K562 (cell line): ENCODE results near the gene COL1A2. TPM values are rescaled to one million over a fixed set of nuclear protein-coding genes. Genes with fewer than 3 reads are reported as not detected.

Experiments used
- ATAC-seq: fragments of 200-7000 bp; cut with Tn5 transposase; 3 replicates; pipeline ENCODE4 v1.9.1; 2020; ENCODE audit warnings: moderate library complexity
- BruUV-seq: library from RNA; stranded (reverse); fragments of 400-500 nt; replicated peaks from 2 replicates; lab custom pipeline; 2021; lab: Mats Ljungman, UMichigan
- CTCF ChIA-PET: fragments of 300-600 bp; formaldehyde crosslinking; extraction: SDS; loops from one replicate; lab custom pipeline; 2021; ENCODE audit warnings: low intra/inter-chr PET ratio; lab: Yijun Ruan, JAX
- POLR2A ChIA-PET: fragments of 300-600, 350-650 bp; sonication (Branson Sonifier 250); formaldehyde crosslinking; extraction: SDS; loops from one replicate; lab custom pipeline; 2021; ENCODE audit warnings: antibody characterized with exemption, inconsistent platforms; lab: Yijun Ruan, JAX
- DNase-seq, 4 experiments: peaks; one replicate each; pipeline versions ENCODE4 v3.0.0 to v3.0.0-alpha.2; 2011 to 2018; ENCODE audit warnings: low spot score in 3 of 4, mixed read lengths in 3 of 4; ENCODE audit errors: extremely low read depth in 1 of 4
- FAIRE-seq: peaks from 2 replicates; lab custom pipeline; 2011; peaks lifted over from hg19 to GRCh38; lab: Jason Lieb, UNC
- H2AFZ ChIP-seq: 2 replicates; pipeline ENCODE4 v1.6.0; 2011; ENCODE audit warnings: low read depth, low read length, control low read depth, inconsistent platforms
- H3K27ac ChIP-seq: fragments of 200-600 bp; 3 replicates; pipeline ENCODE4 v1.8.0; 2011; ENCODE audit warnings: low read depth, mild to moderate bottlenecking, control low read depth, inconsistent platforms, low read length, moderate library complexity, mixed read lengths; ENCODE audit errors: extremely low read depth
- H3K27me3 ChIP-seq, 2 experiments: fragments of 300-600 bp in 1 of 2; 2 replicates in 1 of 2; 3 replicates in 1 of 2; pipeline versions ENCODE4 v1.6.0 to v1.8.0; 2011; ENCODE audit warnings: inconsistent platforms in 2 of 2, low read length in 2 of 2, mild to moderate bottlenecking in 1 of 2, mixed read lengths in 1 of 2, moderate library complexity in 1 of 2; ENCODE audit not compliant: control insufficient read depth in 2 of 2, insufficient read depth in 2 of 2
- H3K36me3 ChIP-seq: fragments of 300-600 bp; 3 replicates; pipeline ENCODE4 v1.8.0; 2011; ENCODE audit warnings: mild to moderate bottlenecking, low read length, inconsistent platforms; ENCODE audit not compliant: control insufficient read depth, insufficient read depth
- H3K4me1 ChIP-seq, 2 experiments: fragments of 200-600 bp in 1 of 2; replicated peaks in 1 of 2; 2 replicates in 1 of 2; 3 replicates in 1 of 2; pipeline versions ENCODE4 v1.5.1 to v1.8.0; 2011; ENCODE audit warnings: inconsistent platforms in 2 of 2, low read length in 2 of 2, mild to moderate bottlenecking in 1 of 2, mixed read lengths in 1 of 2, moderate library complexity in 1 of 2; ENCODE audit not compliant: control insufficient read depth in 2 of 2, insufficient read depth in 2 of 2
- H3K4me2 ChIP-seq: 2 replicates; pipeline ENCODE4 v1.6.1; 2011; ENCODE audit warnings: low read length, control low read depth, inconsistent platforms, mixed read lengths; ENCODE audit not compliant: insufficient read depth
- H3K4me3 ChIP-seq: fragments of 200-600 bp; sonication (generic), shearing (Covaris generic); 2 replicates; pipeline ENCODE4 v1.5.1; 2016; ENCODE audit warnings: control low read depth, inconsistent platforms
- H3K79me2 ChIP-seq: fragments of 200-600 bp; 3 replicates; pipeline ENCODE4 v1.8.0; 2011; ENCODE audit warnings: low read length, inconsistent platforms; ENCODE audit not compliant: control insufficient read depth, insufficient read depth
- H3K9ac ChIP-seq, 2 experiments: 2 replicates each; pipeline versions ENCODE4 v1.6.0 to v1.6.1; 2011; ENCODE audit warnings: low read depth in 2 of 2, low read length in 2 of 2, control low read depth in 1 of 2, inconsistent platforms in 1 of 2, mild to moderate bottlenecking in 1 of 2, mixed read lengths in 1 of 2; ENCODE audit not compliant: insufficient read depth in 1 of 2
- H3K9me1 ChIP-seq: one replicate; pipeline ENCODE4 v1.6.0; 2011; ENCODE audit warnings: inconsistent platforms, mild to moderate bottlenecking, low read length, moderate library complexity; ENCODE audit not compliant: control insufficient read depth, insufficient read depth
- H3K9me3 ChIP-seq: replicated peaks from 2 replicates; pipeline ENCODE4 v1.5.1; 2011; ENCODE audit warnings: low read depth, low read length, inconsistent platforms; ENCODE audit not compliant: control insufficient read depth, insufficient read depth
- H4K20me1 ChIP-seq: replicated peaks from 2 replicates; pipeline ENCODE4 v1.6.1; 2011; ENCODE audit warnings: low read length, inconsistent platforms, mixed read lengths; ENCODE audit not compliant: control insufficient read depth, insufficient read depth
- GATA2 ChIP-seq: sonication (generic); formaldehyde crosslinking; IDR thresholded peaks from 2 replicates; pipeline ENCODE4 v1.4.0; 2020; ENCODE audit warnings: mild to moderate bottlenecking, missing genetic modification reagents
- JUN ChIP-seq, 2 experiments: sonication (generic) in 1 of 2; formaldehyde crosslinking in 1 of 2; IDR thresholded peaks; 2 replicates each; pipeline versions ENCODE4 v1.6.1 to v1.8.0; 2012 to 2022; ENCODE audit warnings: borderline replicate concordance in 2 of 2, mild to moderate bottlenecking in 2 of 2, improper control_type of control experiment in 1 of 2, low read depth in 1 of 2, low read length in 1 of 2, missing genetic modification reagents in 1 of 2
- MEF2A ChIP-seq: IDR thresholded peaks from 2 replicates; pipeline ENCODE4 v1.6.1; 2011; ENCODE audit warnings: low read depth, mild to moderate bottlenecking, low read length, moderate library complexity; ENCODE audit not compliant: control insufficient read depth
- NEUROD1 ChIP-seq: fragments of 150-350 bp; IDR thresholded peaks from 2 replicates; pipeline ENCODE4 v1.6.1; 2014; ENCODE audit warnings: borderline replicate concordance, low read length, low read depth; ENCODE audit not compliant: partially characterized antibody
- PHF21A ChIP-seq: fragments of 450-650 bp; IDR thresholded peaks from 2 replicates; pipeline ENCODE4 v1.6.1; 2017; ENCODE audit warnings: low read depth, borderline replicate concordance
- RAD51 ChIP-seq: fragments of 450-650 bp; IDR thresholded peaks from 2 replicates; pipeline ENCODE4 v1.7.1; 2016; ENCODE audit warnings: low read depth, mild to moderate bottlenecking, borderline replicate concordance
- SIN3B ChIP-seq: fragments of 450-650 bp; IDR thresholded peaks from 2 replicates; pipeline ENCODE4 v1.6.1; 2017; ENCODE audit warnings: low read depth, mild to moderate bottlenecking, moderate library complexity
- USF1 ChIP-seq: sonication (generic); formaldehyde crosslinking; IDR thresholded peaks from 2 replicates; pipeline ENCODE4 v1.9.0; 2022; ENCODE audit warnings: mild to moderate bottlenecking, missing genetic modification reagents
- ZNF518B ChIP-seq: fragments of 250-450 bp; sonication (Bioruptor Pico); IDR thresholded peaks from 2 replicates; pipeline ENCODE4 v1.5.0; 2021; ENCODE audit warnings: mild to moderate bottlenecking, moderate library complexity
- ZNF830 ChIP-seq: fragments of 250-450 bp; sonication (Bioruptor Pico); IDR thresholded peaks from 2 replicates; pipeline ENCODE4 v1.5.0; 2021; ENCODE audit warnings: mild to moderate bottlenecking
- WGBS: fragments of 100-300 bp; shearing (Covaris generic); methylation state at CpG from one replicate; pipeline ENCODE4 v1.1.6; 2016; ENCODE audit warnings: low coverage, mixed read lengths; ENCODE audit not compliant: insufficient coverage; ENCODE audit errors: missing lambda C conversion rate; 5-methylcytosine and 5-hydroxymethylcytosine counted together
- in situ Hi-C: fragments of 300-500 bp; cut with MboI; formaldehyde crosslinking; loops from 4 replicates; pipeline ENCODE4 v1.15.0; 2018; ENCODE audit warnings: inconsistent platforms, mixed read lengths
- intact Hi-C: fragments of 100-400 bp; cut with micrococcal nuclease; formaldehyde crosslinking; loops from 2 replicates; pipeline ENCODE4 v1.14.2; 2022
- polyA plus RNA-seq, 8 experiments: library from polyadenylated mRNA; depleted of rRNA in 4 of 8; stranded (reverse) in 5 of 8; unstranded in 3 of 8; fragments of >200 nt; fragmentation: Nextera tagmentation in 2 of 8; fragmentation: Illumina TruSeq in 1 of 8; extraction: Ambion mirVana in 2 of 8; extraction: Trizol in 1 of 8; gene quantifications; 2 replicates each; pipeline versions ENCODE4 v1.2.1 to v1.2.3, GENCODE V29; 2011 to 2014; ENCODE audit warnings: inconsistent platforms in 1 of 8, missing spikeins in 1 of 8
- total RNA-seq, 7 experiments: library from RNA; depleted of rRNA in 6 of 7; stranded (reverse); fragments of >200 nt in 6 of 7; fragmentation: Illumina TruSeq in 2 of 7; extraction: Trizol in 2 of 7; gene quantifications; 2 replicates each; pipeline versions ENCODE4 v1.2.1 to v1.2.3, GENCODE V29; 2011 to 2021; ENCODE audit warnings: low replicate concordance in 1 of 7

COL1A2 gene
- total and polyA plus RNA-seq, 9 of the 15 experiments (the other 6 are each of a cell fraction or from before 2014, with no cell fraction given) = 0.94 to 11.6 (median 1.7) TPM

- TF ChIP-seq ZNF518B (CRISPR knock-in tag) (no peak), USF1 (CRISPR knock-in tag) (no peak), JUN (IDR thresholded peaks at IDR 0.05; ENCODE audit: borderline replicate concordance, low read depth, low read length) (no peak), JUN (CRISPR knock-in tag; IDR thresholded peaks at IDR 0.05; ENCODE audit: borderline replicate concordance) (no peak)
These were observed 48.8 kb upstream of the COL1A2 start (continued) for GRCh38 chr7:94345907-94346306.

- 9% methylated on average over 3 of the region's 3 CpGs for WGBS
- ChIA-PET POLR2A (no interaction called here), CTCF (no interaction called here)
- H3K4me2 ChIP-seq = no peak overlapping the region
- H3K9ac ChIP-seq = no peak overlapping the region
- H3K4me1 ChIP-seq = no peaks in the 10 kb centered on the region
- no peak for ATAC-seq
- H3K27ac ChIP-seq = no peak overlapping the region
- H3K9me3 ChIP-seq = no peaks in the 10 kb centered on the region
- intact Hi-C loops (no loop called here), in situ Hi-C loops (no loop called here)
- no peaks in the 10 kb centered on the region; a peak in 1 of 5 replicates for H3K27me3 ChIP-seq
- no peak for FAIRE-seq
- no peaks in the 10 kb centered on the region for H3K79me2 ChIP-seq
- no peaks in the 10 kb centered on the region for H3K36me3 ChIP-seq
- TF ChIP-seq GATA2 (CRISPR knock-in tag) (no peak), PHF21A (no peak), NEUROD1 (no peak), SIN3B (no peak), RAD51 (no peak), MEF2A (no peak), ZNF830 (CRISPR knock-in tag) (no peak)
- no peaks in the 10 kb centered on the region for H3K9me1 ChIP-seq
- H3K4me3 ChIP-seq = no peak overlapping the region
- DNase-seq = no peak
- H4K20me1 ChIP-seq = no peaks in the 10 kb centered on the region
- BruUV-seq = no TSS peak
- no peak overlapping the region for H2AFZ ChIP-seq
These were observed 46.6 kb upstream of the COL1A2 start for GRCh38 chr7:94348142-94348541.
